ENCODE results near the gene ZNF599. TPM values are rescaled to one million over a fixed set of nuclear protein-coding genes. Genes with fewer than 3 reads are reported as not detected.

Gene ZNF599
- total and polyA plus RNA-seq, 8 donors, result 6.4 to 15.5 (median 14.0) TPM

- no peak overlapping the region for H3K27ac ChIP-seq
- H3K4me1 ChIP-seq, result no peaks in the 10 kb centered on the region
- intact Hi-C loops (cut with DNase I), result no loop called here
- H3K27me3 ChIP-seq, result no peaks in the 10 kb centered on the region
- no peak for TF ChIP-seq CTCF (IDR thresholded peaks at IDR 0.05)
- peaks cover 21 to 100% of the 10 kb centered on the region in 2 donors for H3K9me3 ChIP-seq
- H3K4me3 ChIP-seq, result no peak overlapping the region
- no peak for DNase-seq
- H3K36me3 ChIP-seq, result peaks cover 0 to 66% of the 10 kb centered on the region in 2 donors
- no peak for ATAC-seq
Measured at GRCh38 chr19:34757441-34757840, 15.6 kb downstream of the ZNF599 start.

GRCh38 chr19:34744896-34745690 is 27.9 kb downstream of the ZNF599 start:
- Histone ChIP-seq H3K27ac (no peak overlapping the region), H3K27me3 (no peaks in the 10 kb centered on the region)

DNA sequence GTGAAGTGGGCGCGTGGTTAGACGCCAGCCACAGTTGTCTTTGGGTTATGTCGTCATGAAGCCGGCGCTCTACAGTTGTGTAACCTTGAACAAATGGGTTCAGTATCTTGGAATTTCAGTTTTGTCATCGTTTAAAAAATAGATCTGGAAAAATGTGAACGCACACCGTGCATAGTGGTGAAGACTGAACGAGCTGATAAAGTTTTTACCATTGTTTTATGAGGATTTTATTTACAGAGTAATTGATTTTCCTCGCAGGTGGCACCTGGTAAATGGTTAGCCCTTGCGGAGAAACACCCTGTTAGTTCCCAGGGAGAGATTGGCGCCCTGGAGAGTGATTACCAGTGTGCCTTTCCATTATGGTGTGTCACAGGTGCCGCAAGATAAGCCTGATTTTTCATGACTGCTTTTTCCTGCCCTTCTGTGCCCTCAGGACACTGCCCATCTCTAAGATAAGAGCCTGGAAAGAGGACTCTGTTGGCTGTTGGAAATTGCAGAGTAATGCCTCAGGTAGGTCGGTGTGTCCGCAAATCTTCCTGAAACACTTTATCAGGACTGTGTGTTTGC is 38.4 kb downstream of the ZNF599 start:
- no peak for TF ChIP-seq CTCF (IDR thresholded peaks at IDR 0.05)
- H3K9me3 ChIP-seq, result peaks cover 8 to 33% of the 10 kb centered on the region in 2 donors
- ATAC-seq (no peak), DNase-seq (no peak)
- peaks cover 5 to 28% of the 10 kb centered on the region in 2 donors for H3K4me1 ChIP-seq
- intact Hi-C loops (cut with DNase I), result no loop called here
- H3K36me3 ChIP-seq, result peaks cover 0 to 30% of the 10 kb centered on the region in 2 donors
- peak overlapping the region; percentile 61 to 68 for H3K4me3 ChIP-seq
- peak overlapping the region; percentile 92 to 97 for H3K27ac ChIP-seq
- no peaks in the 10 kb centered on the region for H3K27me3 ChIP-seq

More at GRCh38 chr19:34744896-34745690, 27.9 kb downstream of the ZNF599 start:
- Histone ChIP-seq H3K9me3 (peaks cover 5 to 98% of the 10 kb centered on the region in 2 donors), H3K4me3 (no peak overlapping the region), H3K4me1 (no peaks in the 10 kb centered on the region), H3K36me3 (peaks cover 0 to 38% of the 10 kb centered on the region in 2 donors)
- DNase-seq (no peak), ATAC-seq (no peak)
- TF ChIP-seq CTCF (IDR thresholded peaks at IDR 0.05), result no peak
- intact Hi-C loops (cut with DNase I), result no loop called here

DNA sequence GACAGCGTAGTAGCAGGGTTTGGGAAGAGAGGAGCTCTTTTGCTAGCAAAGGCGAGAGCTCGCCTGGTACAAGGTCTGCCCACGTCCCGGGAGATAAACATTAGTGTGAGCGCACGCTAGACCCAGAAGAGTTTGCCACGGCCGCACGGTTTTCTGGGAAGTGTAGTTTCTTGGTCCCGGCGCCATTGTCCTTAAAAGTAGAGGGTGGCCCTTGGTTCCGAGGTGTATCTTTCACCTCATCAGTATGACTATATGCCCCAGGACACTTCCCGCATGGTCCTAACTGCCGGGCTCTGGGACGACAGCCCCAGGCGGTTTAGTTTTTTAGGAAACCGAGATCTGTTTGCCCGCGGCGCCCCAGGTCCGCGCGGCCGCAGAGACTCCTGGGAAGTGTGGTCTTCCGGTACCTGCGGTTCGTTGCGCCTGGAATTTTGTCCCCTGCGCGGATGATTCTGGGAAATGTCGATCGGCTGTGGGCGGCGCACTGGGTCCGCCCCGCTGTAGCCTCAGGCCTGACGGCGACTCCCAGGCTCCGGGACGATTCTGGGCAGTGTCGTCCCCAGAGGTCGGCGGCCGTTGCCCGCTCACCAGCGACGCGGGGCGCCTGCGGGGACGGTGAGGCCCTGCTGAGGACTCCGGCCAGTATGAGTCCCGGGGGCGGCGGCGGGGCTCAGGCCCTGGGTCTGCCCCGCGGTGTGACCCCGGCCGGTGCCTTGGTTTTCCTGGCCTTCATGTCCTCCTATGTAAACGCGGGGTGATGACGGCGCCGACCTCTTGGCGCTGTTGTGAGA is 39.1 kb downstream of the ZNF599 start, which contains the start of gene ZNF181:
Gene ZNF181 (plus strand): TSS at position 498 of the 791 bp plus-strand sequence. CDS start 795 bp downstream, outside the sequence.
- H3K4me3 ChIP-seq, result peak within 1 kb of the TSS; percentile 61 to 68
- H3K27me3 ChIP-seq, result no peaks in the 10 kb centered on the region
- H3K9me3 ChIP-seq, result peaks cover 8 to 26% of the 10 kb centered on the region in 2 donors
- ATAC-seq (peak; percentile 96), DNase-seq (peak; percentile 90 to 92 (median 91))
- H3K4me1 ChIP-seq, result peaks cover 5 to 28% of the 10 kb centered on the region in 2 donors
- H3K27ac ChIP-seq, result peak within 1 kb of the TSS; percentile 92 to 97
- intact Hi-C loops (cut with DNase I), result no loop called here
- no peak for TF ChIP-seq CTCF (IDR thresholded peaks at IDR 0.05)
- peaks cover 0 to 23% of the 10 kb centered on the region in 2 donors for H3K36me3 ChIP-seq
